Esophagus muscularis mucosa (tissue), 4 donors: ENCODE data around the gene CIITA. TPM values are rescaled to one million over a fixed set of nuclear protein-coding genes. Genes with fewer than 3 reads are reported as not detected.

ENCODE experiments used
- DNase-seq: peaks from one replicate; pipeline ENCODE4 v3.0.0-alpha.2; 2017; ENCODE audit errors: extremely low spot score
- H3K27ac ChIP-seq, 4 donors: fragments of 200-600 bp; sonication (generic); replicated peaks in 1 of 4; 1 replicate in 3 of 4; 2 replicates in 1 of 4; pipeline ENCODE4 v1.5.1; 2016 to 2019; ENCODE audit warnings: mild to moderate bottlenecking in 1 of 4
- H3K27me3 ChIP-seq, 4 donors: fragments of 200-600 bp; sonication (generic); one replicate each; pipeline versions ENCODE4 v1.5.1 to v1.6.0; 2016 to 2019
- H3K36me3 ChIP-seq, 4 donors: fragments of 200-600 bp; sonication (generic); one replicate each; pipeline ENCODE4 v1.5.1; 2016 to 2019
- H3K4me1 ChIP-seq, 4 donors: fragments of 200-600 bp; sonication (generic); one replicate each; pipeline ENCODE4 v1.5.1; 2016 to 2019
- H3K4me3 ChIP-seq, 4 donors: fragments of 200-600 bp; sonication (generic); 1 replicate in 2 of 4; 2 replicates in 2 of 4; pipeline ENCODE4 v1.5.1; 2016 to 2019; ENCODE audit warnings: mild to moderate bottlenecking in 4 of 4, moderate library complexity in 1 of 4
- H3K9me3 ChIP-seq, 4 donors: fragments of 200-600 bp; sonication (generic); 1 replicate in 3 of 4; 2 replicates in 1 of 4; pipeline ENCODE4 v1.5.1; 2016 to 2019
- EP300 ChIP-seq: sonication (generic); formaldehyde crosslinking; IDR thresholded peaks from one replicate; pipeline ENCODE4 v1.6.1; 2017; ENCODE audit warnings: antibody characterized with exemption
- POLR2A ChIP-seq: fragments of 450-650 bp; IDR thresholded peaks from one replicate; pipeline ENCODE4 v1.6.1; 2017; ENCODE audit warnings: antibody characterized with exemption, moderate library complexity, mild to moderate bottlenecking, low read depth
- POLR2AphosphoS5 ChIP-seq, 2 donors: sonication (generic); formaldehyde crosslinking; IDR thresholded peaks; one replicate each; pipeline ENCODE4 v1.6.1; 2017; ENCODE audit warnings: antibody characterized with exemption in 2 of 2
- WGBS: methylation state at CpG from one replicate; pipeline ENCODE4 v1.1.5; 2018; 5-methylcytosine and 5-hydroxymethylcytosine counted together
- intact Hi-C: fragments of 100-400 bp; cut with DNase I; formaldehyde crosslinking; loops from one replicate; pipeline ENCODE4 v1.15.1; 2023
- total RNA-seq, 4 donors: library from RNA; depleted of rRNA; stranded (reverse); fragments of >200 nt; gene quantifications; one replicate each; pipeline versions ENCODE4 v1.1.0 to v1.2.1, GENCODE V29; 2016
- TF ChIP-seq, protein P1 (sequence below), 3 experiments: fragments of 200-600 bp in 2 of 3; fragments of 450-650 bp in 1 of 3; sonication (generic) in 2 of 3; IDR thresholded peaks; one replicate each; pipeline ENCODE4 v1.5.1; 2017 to 2019; ENCODE audit warnings: antibody characterized with exemption in 3 of 3, mild to moderate bottlenecking in 2 of 3, moderate library complexity in 1 of 3

CIITA gene
- total RNA-seq, 4 donors from 2014 or later = 6.8 to 11.2 (median 8.9) TPM

DNA sequence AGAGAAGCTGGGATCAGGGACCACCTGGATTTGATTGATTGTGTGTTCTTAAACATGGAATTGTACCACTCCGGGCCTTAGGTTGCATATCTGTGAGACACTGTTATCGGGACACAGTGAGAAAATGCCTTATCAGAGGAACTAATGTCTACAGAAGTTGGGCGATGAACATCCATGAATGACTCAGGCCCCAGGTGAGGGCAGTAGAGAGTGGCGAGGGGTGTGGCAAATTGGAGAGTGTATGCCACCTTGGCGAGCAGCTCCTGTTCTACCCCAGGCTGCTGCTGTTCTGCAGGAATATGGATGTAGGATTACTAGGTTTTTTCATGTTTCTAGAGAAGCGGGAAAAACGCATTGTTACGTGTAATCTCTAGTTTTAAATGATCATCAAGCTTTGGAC is 106.2 kb downstream of the CIITA start:
- no peak overlapping the region for H3K27ac ChIP-seq
- H3K4me3 ChIP-seq = no peak overlapping the region
- no peaks in the 10 kb centered on the region for H3K9me3 ChIP-seq
- H3K4me1 ChIP-seq = peaks cover 6 to 39% (median 25%) of the 10 kb centered on the region in 4 donors
- DNase-seq = no peak
- TF ChIP-seq POLR2A = no peak
- WGBS = 95% methylated on average over 8 of the region's 8 CpGs
- intact Hi-C loops = loop anchor here (10.0 kb wide), 1 partner anchor 112 kb away; no protein-coding TSS in a partner anchor
- no peaks in the 10 kb centered on the region for H3K27me3 ChIP-seq
- peaks cover 6 to 59% (median 31%) of the 10 kb centered on the region in 4 donors for H3K36me3 ChIP-seq

DNA sequence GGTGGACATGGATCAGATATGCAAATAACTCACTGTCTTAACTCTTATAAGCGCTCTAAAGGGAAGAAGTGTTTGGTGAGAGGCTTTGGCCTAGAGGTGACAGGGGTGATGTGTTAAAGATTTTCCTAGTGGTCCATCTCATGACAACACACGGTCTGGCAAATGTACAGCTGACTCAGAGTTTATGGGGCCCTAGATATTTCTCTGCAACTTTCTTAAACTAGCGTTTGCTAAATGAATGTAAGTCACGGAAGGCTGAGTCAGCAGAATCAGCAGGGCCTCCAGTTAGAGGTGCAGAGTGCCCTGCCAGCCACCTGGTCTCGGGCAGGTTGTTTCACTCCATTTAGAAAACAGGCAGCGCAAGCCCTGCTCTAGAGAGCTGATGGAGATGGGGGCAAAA is 107.5 kb downstream of the CIITA start:
- Histone ChIP-seq H3K4me1 (peaks cover 6 to 32% (median 17%) of the 10 kb centered on the region in 4 donors), H3K4me3 (no peak overlapping the region), H3K9me3 (no peaks in the 10 kb centered on the region), H3K27ac (no peak overlapping the region), H3K27me3 (no peaks in the 10 kb centered on the region), H3K36me3 (peaks cover 10 to 57% (median 40%) of the 10 kb centered on the region in 4 donors)
- TF ChIP-seq EP300 = no peak
- TF ChIP-seq POLR2AphosphoS5 (IDR thresholded peaks at IDR 0.05) = no peak
- TF ChIP-seq POLR2A = no peak
- TF ChIP-seq, protein P1, sequence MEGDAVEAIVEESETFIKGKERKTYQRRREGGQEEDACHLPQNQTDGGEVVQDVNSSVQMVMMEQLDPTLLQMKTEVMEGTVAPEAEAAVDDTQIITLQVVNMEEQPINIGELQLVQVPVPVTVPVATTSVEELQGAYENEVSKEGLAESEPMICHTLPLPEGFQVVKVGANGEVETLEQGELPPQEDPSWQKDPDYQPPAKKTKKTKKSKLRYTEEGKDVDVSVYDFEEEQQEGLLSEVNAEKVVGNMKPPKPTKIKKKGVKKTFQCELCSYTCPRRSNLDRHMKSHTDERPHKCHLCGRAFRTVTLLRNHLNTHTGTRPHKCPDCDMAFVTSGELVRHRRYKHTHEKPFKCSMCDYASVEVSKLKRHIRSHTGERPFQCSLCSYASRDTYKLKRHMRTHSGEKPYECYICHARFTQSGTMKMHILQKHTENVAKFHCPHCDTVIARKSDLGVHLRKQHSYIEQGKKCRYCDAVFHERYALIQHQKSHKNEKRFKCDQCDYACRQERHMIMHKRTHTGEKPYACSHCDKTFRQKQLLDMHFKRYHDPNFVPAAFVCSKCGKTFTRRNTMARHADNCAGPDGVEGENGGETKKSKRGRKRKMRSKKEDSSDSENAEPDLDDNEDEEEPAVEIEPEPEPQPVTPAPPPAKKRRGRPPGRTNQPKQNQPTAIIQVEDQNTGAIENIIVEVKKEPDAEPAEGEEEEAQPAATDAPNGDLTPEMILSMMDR (IDR thresholded peaks at IDR 0.05) = no peak
- DNase-seq = no peak
- WGBS = 93% methylated on average over 6 of the region's 6 CpGs
- intact Hi-C loops = loop anchor here (10.0 kb wide), 1 partner anchor 110 kb away; no protein-coding TSS in a partner anchor

Other genes with a start within 250 kb of the CIITA start
- gene TEKT5, start 182.3 kb upstream of the CIITA start, total RNA-seq = not detected
- gene NUBP1, start 133.4 kb upstream of the CIITA start, total RNA-seq = 10 to 100 TPM; 17.4 to 34.7 (median 28.4) TPM
- 1 to 10 TPM in 1 of 4 donors, under 1 TPM in 2, not detected in 1; 0.42 to 1.2 (median 0.80) TPM for gene TVP23A, start 58.4 kb upstream of the CIITA start, total RNA-seq
- 100 to 1,000 TPM; 106 to 133 (median 125) TPM for gene DEXI, start 65.3 kb downstream of the CIITA start, total RNA-seq
- gene CLEC16A, start 67.4 kb downstream of the CIITA start, total RNA-seq = 10 to 100 TPM; 22.3 to 34.7 (median 29.2) TPM